ENCODE measurements around the gene CBFA2T3.

The CBFA2T3 gene

DNA sequence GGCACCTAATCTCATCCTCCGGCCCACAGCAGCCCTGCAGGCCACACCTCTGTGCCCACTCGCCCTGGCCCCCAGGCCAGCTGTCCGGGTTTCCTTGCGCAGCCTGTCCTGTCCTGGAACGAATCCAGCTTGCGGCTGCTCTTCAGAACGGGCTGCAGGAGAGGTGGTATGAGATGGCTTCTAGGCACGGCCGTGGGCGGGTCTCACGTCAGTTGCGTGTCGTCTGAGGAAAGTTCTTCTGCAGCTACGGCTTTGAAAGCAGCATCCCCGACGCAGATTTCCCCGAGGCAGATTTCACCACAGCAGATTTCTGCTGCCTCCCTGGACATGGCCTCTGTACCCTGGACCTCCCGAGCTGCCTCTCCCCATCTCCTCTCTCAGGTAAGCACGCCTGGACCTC lies 138.4 kb downstream of the CBFA2T3 start:
- H3K4me3 ChIP-seq (ENCODE audit: low read depth, low read length) = no peak overlapping the region
- TF ChIP-seq, protein P1, sequence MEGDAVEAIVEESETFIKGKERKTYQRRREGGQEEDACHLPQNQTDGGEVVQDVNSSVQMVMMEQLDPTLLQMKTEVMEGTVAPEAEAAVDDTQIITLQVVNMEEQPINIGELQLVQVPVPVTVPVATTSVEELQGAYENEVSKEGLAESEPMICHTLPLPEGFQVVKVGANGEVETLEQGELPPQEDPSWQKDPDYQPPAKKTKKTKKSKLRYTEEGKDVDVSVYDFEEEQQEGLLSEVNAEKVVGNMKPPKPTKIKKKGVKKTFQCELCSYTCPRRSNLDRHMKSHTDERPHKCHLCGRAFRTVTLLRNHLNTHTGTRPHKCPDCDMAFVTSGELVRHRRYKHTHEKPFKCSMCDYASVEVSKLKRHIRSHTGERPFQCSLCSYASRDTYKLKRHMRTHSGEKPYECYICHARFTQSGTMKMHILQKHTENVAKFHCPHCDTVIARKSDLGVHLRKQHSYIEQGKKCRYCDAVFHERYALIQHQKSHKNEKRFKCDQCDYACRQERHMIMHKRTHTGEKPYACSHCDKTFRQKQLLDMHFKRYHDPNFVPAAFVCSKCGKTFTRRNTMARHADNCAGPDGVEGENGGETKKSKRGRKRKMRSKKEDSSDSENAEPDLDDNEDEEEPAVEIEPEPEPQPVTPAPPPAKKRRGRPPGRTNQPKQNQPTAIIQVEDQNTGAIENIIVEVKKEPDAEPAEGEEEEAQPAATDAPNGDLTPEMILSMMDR (IDR thresholded peaks at IDR 0.05; ENCODE audit: control insufficient read depth, extremely low read depth, insufficient read depth) = no peak
- no peak for DNase-seq (ENCODE audit: low read depth)

- no peak for DNase-seq (ENCODE audit: low read depth)
- TF ChIP-seq, protein P1 (IDR thresholded peaks at IDR 0.05; ENCODE audit: control insufficient read depth, extremely low read depth, insufficient read depth) = no peak
- no peak overlapping the region for H3K4me3 ChIP-seq (ENCODE audit: low read depth, low read length)
These were observed 139.2 kb downstream of the CBFA2T3 start for GRCh38 chr16:88837806-88838205.

DNA sequence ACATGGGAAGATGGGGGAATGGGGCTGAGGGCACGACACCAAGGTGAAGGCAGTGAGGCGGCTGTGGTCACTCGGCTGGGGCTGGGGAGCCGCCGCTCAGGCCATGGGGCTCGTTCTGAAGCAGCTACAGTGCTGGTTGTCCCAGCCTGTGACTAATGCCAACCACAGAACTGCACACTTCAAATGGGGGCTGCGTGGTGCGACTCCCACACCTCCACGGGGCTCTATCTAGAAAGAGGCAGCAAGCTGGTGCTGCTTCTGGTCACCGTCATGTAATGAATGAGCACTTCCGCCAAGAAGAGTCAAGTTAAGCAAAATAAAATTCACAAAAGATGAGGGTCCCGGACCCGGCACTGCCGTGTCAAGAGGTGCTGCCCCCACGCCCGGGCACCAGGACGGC lies 140.2 kb downstream of the CBFA2T3 start:
- TF ChIP-seq, protein P1 (IDR thresholded peaks at IDR 0.05; ENCODE audit: control insufficient read depth, extremely low read depth, insufficient read depth) = no peak
- no peak overlapping the region for H3K4me3 ChIP-seq (ENCODE audit: low read depth, low read length)
- DNase-seq (ENCODE audit: low read depth) = no peak

- no peak overlapping the region for H3K4me3 ChIP-seq (ENCODE audit: low read depth, low read length)
- TF ChIP-seq, protein P1 (IDR thresholded peaks at IDR 0.05; ENCODE audit: control insufficient read depth, extremely low read depth, insufficient read depth) = no peak
- no peak for DNase-seq (ENCODE audit: low read depth)
These were observed 141.2 kb downstream of the CBFA2T3 start for GRCh38 chr16:88835818-88836217.

DNA sequence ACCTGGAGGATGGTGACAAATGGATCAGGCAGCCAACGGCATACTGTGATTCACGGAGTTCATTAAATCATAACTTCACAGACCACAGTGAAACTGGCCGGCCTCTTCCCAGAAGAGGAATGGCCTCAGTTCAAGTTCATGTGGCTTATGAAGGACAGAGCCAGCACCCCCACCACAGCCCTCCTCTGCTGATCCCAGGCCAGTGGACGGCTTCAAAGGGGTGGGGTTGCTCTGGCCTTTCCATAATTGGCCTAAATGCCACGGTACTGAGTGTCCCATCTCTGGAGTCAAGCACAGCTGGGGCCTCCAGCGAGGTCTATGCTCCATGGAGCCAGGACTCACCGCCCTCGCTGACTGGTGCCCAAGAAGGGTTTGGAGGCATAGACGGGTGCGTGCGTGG lies 141.6 kb downstream of the CBFA2T3 start:
- no peak overlapping the region for H3K4me3 ChIP-seq (ENCODE audit: low read depth, low read length)
- no peak for DNase-seq (ENCODE audit: low read depth)
- TF ChIP-seq, protein P1 (IDR thresholded peaks at IDR 0.05; ENCODE audit: control insufficient read depth, extremely low read depth, insufficient read depth) = no peak

DNA sequence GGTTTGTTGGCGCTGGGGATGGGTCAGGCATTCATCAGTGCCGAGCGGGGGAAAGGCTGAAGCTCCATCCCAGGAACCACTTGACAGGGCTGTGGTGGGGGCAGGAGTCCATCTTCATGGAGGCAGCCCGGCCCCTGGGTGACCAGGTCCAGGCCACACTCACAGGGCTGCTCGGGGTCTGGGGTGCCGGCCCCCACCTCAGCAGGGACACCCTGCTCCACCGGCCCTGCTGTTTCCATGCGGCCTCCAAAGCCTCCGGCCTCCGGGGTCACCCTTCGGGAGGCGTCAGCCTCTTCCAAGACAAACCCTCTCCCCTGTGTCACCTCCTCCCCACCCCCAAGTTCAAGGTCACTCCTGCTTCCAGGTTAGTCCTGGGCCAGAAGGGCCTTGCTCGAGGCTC lies 142.3 kb downstream of the CBFA2T3 start:
- no peak overlapping the region for H3K4me3 ChIP-seq (ENCODE audit: low read depth, low read length)
- TF ChIP-seq, protein P1 (IDR thresholded peaks at IDR 0.05; ENCODE audit: control insufficient read depth, extremely low read depth, insufficient read depth) = no peak
- no peak for DNase-seq (ENCODE audit: low read depth)

DNA sequence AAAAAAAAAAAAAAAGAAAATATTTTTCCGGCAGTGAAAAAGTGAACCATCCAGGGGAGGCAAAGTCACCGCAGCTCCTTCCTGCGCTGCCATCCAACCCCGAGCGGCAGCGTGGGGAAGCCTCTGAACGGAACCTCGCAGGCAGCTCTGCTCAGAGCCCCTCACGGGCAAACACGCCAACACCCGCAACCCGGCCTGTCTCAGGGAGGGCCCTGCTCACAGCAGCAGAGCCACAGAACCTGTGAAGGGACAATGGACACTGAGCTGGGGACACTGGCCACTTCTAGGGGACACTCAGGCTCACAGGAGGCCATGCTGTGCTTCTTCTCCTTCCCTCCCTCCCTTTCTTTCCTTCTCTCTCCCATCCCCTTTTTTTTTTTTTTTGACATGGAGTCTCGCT lies 143.9 kb downstream of the CBFA2T3 start:
- H3K4me3 ChIP-seq (ENCODE audit: low read depth, low read length) = no peak overlapping the region
- DNase-seq (ENCODE audit: low read depth) = no peak
- TF ChIP-seq, protein P1 (IDR thresholded peaks at IDR 0.05; ENCODE audit: control insufficient read depth, extremely low read depth, insufficient read depth) = no peak

All from LNCaP clone FGC (cell line).